SK-N-SH (cell line): Measurements from ENCODE around the gene LMBR1L.

Source experiments
- CHD2 ChIP-seq: fragments of 150-350 bp; IDR thresholded peaks from 2 replicates; pipeline ENCODE4 v1.6.1; 2018; ENCODE audit warnings: low read length; ENCODE audit not compliant: partially characterized antibody
- EP300 ChIP-seq, 2 experiments: IDR thresholded peaks; 2 replicates each; pipeline versions ENCODE4 v1.4.0 to v1.6.1; 2012; ENCODE audit warnings: borderline replicate concordance in 1 of 2, low read depth in 1 of 2, low read length in 1 of 2
- FOXJ3 ChIP-seq: sonication (generic); formaldehyde crosslinking; IDR thresholded peaks from 2 replicates; pipeline ENCODE4 v1.5.1; 2020; ENCODE audit warnings: mild to moderate bottlenecking, missing genetic modification reagents
- GABPA ChIP-seq: IDR thresholded peaks from 2 replicates; pipeline ENCODE4 v1.4.0; 2012; ENCODE audit warnings: low read depth, mild to moderate bottlenecking
- JUND ChIP-seq: IDR thresholded peaks from 2 replicates; pipeline ENCODE4 v1.4.0; 2012
- POLR2AphosphoS5 ChIP-seq: IDR thresholded peaks from 2 replicates; pipeline ENCODE4 v1.6.1; 2012; ENCODE audit warnings: low read depth, low read length
- RCOR1 ChIP-seq: fragments of 150-350 bp; IDR thresholded peaks from 2 replicates; pipeline ENCODE4 v1.6.1; 2017; ENCODE audit warnings: antibody characterized with exemption, low read length
- RFX5 ChIP-seq: IDR thresholded peaks from 2 replicates; pipeline ENCODE4 v1.6.1; 2012; ENCODE audit warnings: mild to moderate bottlenecking, improper control_type of control experiment, low read length
- TF ChIP-seq, protein P1 (sequence below): fragments of 200-600 bp; sonication (generic); IDR thresholded peaks from 2 replicates; pipeline ENCODE4 v1.6.1; 2017; ENCODE audit warnings: antibody characterized with exemption, mild to moderate bottlenecking, moderate library complexity
- TF ChIP-seq, protein P2 (sequence below): IDR thresholded peaks from 2 replicates; pipeline ENCODE4 v1.6.1; 2012; ENCODE audit warnings: mild to moderate bottlenecking, low read depth, low read length, moderate library complexity

DNA sequence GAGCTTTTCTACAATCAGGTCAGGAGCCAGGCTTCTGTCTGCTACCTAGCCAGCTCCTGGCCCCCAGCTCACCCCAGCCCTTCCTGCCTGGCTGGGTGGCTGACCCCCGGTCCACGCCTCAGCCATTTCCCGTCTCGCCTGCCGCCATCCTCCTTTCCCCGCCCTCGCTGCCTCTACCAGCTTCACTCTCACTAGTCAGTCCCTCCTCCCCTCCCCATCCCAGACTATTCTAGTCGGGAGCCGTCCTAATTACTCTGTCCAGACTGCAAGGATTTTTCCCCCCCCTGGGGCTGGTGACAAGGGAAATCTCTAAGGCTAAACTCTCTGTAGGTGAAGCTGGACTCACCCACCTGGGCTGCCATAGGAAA, 16.9 kb downstream of the LMBR1L start:
- TF ChIP-seq, protein P1, sequence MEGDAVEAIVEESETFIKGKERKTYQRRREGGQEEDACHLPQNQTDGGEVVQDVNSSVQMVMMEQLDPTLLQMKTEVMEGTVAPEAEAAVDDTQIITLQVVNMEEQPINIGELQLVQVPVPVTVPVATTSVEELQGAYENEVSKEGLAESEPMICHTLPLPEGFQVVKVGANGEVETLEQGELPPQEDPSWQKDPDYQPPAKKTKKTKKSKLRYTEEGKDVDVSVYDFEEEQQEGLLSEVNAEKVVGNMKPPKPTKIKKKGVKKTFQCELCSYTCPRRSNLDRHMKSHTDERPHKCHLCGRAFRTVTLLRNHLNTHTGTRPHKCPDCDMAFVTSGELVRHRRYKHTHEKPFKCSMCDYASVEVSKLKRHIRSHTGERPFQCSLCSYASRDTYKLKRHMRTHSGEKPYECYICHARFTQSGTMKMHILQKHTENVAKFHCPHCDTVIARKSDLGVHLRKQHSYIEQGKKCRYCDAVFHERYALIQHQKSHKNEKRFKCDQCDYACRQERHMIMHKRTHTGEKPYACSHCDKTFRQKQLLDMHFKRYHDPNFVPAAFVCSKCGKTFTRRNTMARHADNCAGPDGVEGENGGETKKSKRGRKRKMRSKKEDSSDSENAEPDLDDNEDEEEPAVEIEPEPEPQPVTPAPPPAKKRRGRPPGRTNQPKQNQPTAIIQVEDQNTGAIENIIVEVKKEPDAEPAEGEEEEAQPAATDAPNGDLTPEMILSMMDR, result no peak
- TF ChIP-seq GABPA (no peak), RFX5 (no peak), EP300 (IDR thresholded peaks at IDR 0.05; ENCODE audit: borderline replicate concordance in 1 of 2, low read depth in 1 of 2, low read length in 1 of 2) (no peak), RCOR1 (no peak), CHD2 (no peak), FOXJ3 (CRISPR knock-in tag) (no peak), JUND (no peak), POLR2AphosphoS5 (no peak)
- TF ChIP-seq, protein P2, sequence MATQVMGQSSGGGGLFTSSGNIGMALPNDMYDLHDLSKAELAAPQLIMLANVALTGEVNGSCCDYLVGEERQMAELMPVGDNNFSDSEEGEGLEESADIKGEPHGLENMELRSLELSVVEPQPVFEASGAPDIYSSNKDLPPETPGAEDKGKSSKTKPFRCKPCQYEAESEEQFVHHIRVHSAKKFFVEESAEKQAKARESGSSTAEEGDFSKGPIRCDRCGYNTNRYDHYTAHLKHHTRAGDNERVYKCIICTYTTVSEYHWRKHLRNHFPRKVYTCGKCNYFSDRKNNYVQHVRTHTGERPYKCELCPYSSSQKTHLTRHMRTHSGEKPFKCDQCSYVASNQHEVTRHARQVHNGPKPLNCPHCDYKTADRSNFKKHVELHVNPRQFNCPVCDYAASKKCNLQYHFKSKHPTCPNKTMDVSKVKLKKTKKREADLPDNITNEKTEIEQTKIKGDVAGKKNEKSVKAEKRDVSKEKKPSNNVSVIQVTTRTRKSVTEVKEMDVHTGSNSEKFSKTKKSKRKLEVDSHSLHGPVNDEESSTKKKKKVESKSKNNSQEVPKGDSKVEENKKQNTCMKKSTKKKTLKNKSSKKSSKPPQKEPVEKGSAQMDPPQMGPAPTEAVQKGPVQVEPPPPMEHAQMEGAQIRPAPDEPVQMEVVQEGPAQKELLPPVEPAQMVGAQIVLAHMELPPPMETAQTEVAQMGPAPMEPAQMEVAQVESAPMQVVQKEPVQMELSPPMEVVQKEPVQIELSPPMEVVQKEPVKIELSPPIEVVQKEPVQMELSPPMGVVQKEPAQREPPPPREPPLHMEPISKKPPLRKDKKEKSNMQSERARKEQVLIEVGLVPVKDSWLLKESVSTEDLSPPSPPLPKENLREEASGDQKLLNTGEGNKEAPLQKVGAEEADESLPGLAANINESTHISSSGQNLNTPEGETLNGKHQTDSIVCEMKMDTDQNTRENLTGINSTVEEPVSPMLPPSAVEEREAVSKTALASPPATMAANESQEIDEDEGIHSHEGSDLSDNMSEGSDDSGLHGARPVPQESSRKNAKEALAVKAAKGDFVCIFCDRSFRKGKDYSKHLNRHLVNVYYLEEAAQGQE, result no peak
